Stomach (tissue), 9 donors: Measurements from ENCODE around the gene LCORL. TPM values are rescaled to one million over a fixed set of nuclear protein-coding genes. Genes with fewer than 3 reads are reported as not detected.

Experiments
- DNase-seq, 2 donors: peaks; one replicate each; pipeline versions ENCODE4 v3.0.0 to v3.0.0-alpha.2; 2013 to 2019
- H3K27ac ChIP-seq, 5 donors: fragments of 200-600 bp in 4 of 5; sonication (generic) in 4 of 5; one replicate each; pipeline ENCODE4 v1.5.1; 2013 to 2019; ENCODE audit warnings: mild to moderate bottlenecking in 1 of 5, moderate library complexity in 1 of 5
- H3K27me3 ChIP-seq, 3 donors: fragments of 200-600 bp; sonication (generic); one replicate each; pipeline ENCODE4 v1.5.1; 2017 to 2019; ENCODE audit warnings: mixed run types in 1 of 3
- H3K36me3 ChIP-seq, 4 donors: fragments of 200-600 bp; sonication (generic); 1 replicate in 3 of 4; 2 replicates in 1 of 4; pipeline ENCODE4 v1.5.1; 2016 to 2019
- H3K4me1 ChIP-seq, 4 donors: fragments of 200-600 bp; sonication (generic); one replicate each; pipeline ENCODE4 v1.5.1; 2016 to 2019
- H3K4me3 ChIP-seq, 4 donors: fragments of 200-600 bp; sonication (generic) in 3 of 4; one replicate each; pipeline ENCODE4 v1.5.1; 2016 to 2019; ENCODE audit warnings: mild to moderate bottlenecking in 1 of 4
- H3K9me3 ChIP-seq, 4 donors: fragments of 200-600 bp; sonication (generic); one replicate each; pipeline ENCODE4 v1.5.1; 2016 to 2019
- CTCF ChIP-seq, 7 experiments: fragments of 450-650 bp in 4 of 7; fragments of 200-600 bp in 3 of 7; sonication (generic) in 3 of 7; IDR thresholded peaks; one replicate each; pipeline ENCODE4 v1.5.1; 2016 to 2019; ENCODE audit warnings: antibody characterized with exemption in 7 of 7, control low read depth in 2 of 7, mild to moderate bottlenecking in 1 of 7
- EP300 ChIP-seq: sonication (generic); formaldehyde crosslinking; IDR thresholded peaks from one replicate; pipeline ENCODE4 v1.6.1; 2017; ENCODE audit warnings: antibody characterized with exemption
- POLR2A ChIP-seq, 4 donors: fragments of 450-650 bp; IDR thresholded peaks; one replicate each; pipeline ENCODE4 v1.6.1; 2016; ENCODE audit warnings: antibody characterized with exemption in 4 of 4, control low read depth in 2 of 4, mild to moderate bottlenecking in 1 of 4, moderate library complexity in 1 of 4
- POLR2AphosphoS5 ChIP-seq, 3 donors: sonication (generic); formaldehyde crosslinking; IDR thresholded peaks; one replicate each; pipeline ENCODE4 v1.6.1; 2016; ENCODE audit warnings: antibody characterized with exemption in 3 of 3
- WGBS, 5 donors: extraction: QIAGEN DNeasy Blood & Tissue Kit in 3 of 5; methylation state at CpG; one replicate each; pipeline versions ENCODE4 v1.1.5 to v1.1.7; 2013 to 2018; 5-methylcytosine and 5-hydroxymethylcytosine counted together
- intact Hi-C: fragments of 100-400 bp; cut with DNase I; formaldehyde crosslinking; loops from one replicate; pipeline ENCODE4 v1.15.1; 2023; ENCODE audit warnings: low total_unique reads
- polyA plus RNA-seq, 3 donors: library from polyadenylated mRNA; stranded (reverse); fragments of 200-250 nt; gene quantifications; one replicate each; pipeline ENCODE4 v1.2.3, GENCODE V29; 2013
- total RNA-seq, 5 donors: library from RNA; depleted of rRNA; stranded (reverse); fragments of >200 nt; gene quantifications; one replicate each; pipeline versions ENCODE4 v1.1.0 to v1.2.3, GENCODE V29; 2014 to 2016
- donor health status: healthy with polysubstance abuse.
- donor health status: Bipolar disorder and iron deficiency.
- donor health status: healthy.

LCORL gene
- total and polyA plus RNA-seq, 8 donors: 1.8 to 28.1 (median 8.2) TPM

- intact Hi-C loops: no loop called here
- H3K4me3 ChIP-seq: no peak overlapping the region
- peaks cover 0 to 21% (median 13%) of the 10 kb centered on the region in 4 donors for H3K36me3 ChIP-seq
- H3K4me1 ChIP-seq: no peaks in the 10 kb centered on the region
- TF ChIP-seq CTCF (IDR thresholded peaks at IDR 0.05): no peak
- no peak for TF ChIP-seq EP300
- no peak for TF ChIP-seq POLR2A (IDR thresholded peaks at IDR 0.05)
- TF ChIP-seq POLR2AphosphoS5 (IDR thresholded peaks at IDR 0.05): no peak
- no peaks in the 10 kb centered on the region for H3K27me3 ChIP-seq
- no peaks in the 10 kb centered on the region for H3K9me3 ChIP-seq
- no peak for DNase-seq
- no peak overlapping the region for H3K27ac ChIP-seq
- 87 to 97% (median 93%) methylated on average over 2 of the region's 2 CpGs for WGBS, 5 donors
These were observed 137.0 kb downstream of the LCORL start for GRCh38 chr4:17884511-17884910.

GRCh38 chr4:17884063-17884462 lies 137.5 kb downstream of the LCORL start:
- Histone ChIP-seq H3K4me3 (no peak overlapping the region), H3K9me3 (no peaks in the 10 kb centered on the region), H3K4me1 (no peaks in the 10 kb centered on the region), H3K27ac (no peak overlapping the region), H3K36me3 (peaks cover 0 to 21% (median 13%) of the 10 kb centered on the region in 4 donors), H3K27me3 (no peaks in the 10 kb centered on the region)
- intact Hi-C loops: no loop called here
- 92 to 98% (median 97%) methylated on average over 2 of the region's 2 CpGs for WGBS, 5 donors
- TF ChIP-seq POLR2AphosphoS5 (IDR thresholded peaks at IDR 0.05) (no peak), EP300 (no peak), POLR2A (IDR thresholded peaks at IDR 0.05) (no peak), CTCF (IDR thresholded peaks at IDR 0.05) (no peak)
- DNase-seq: no peak

GRCh38 chr4:17877661-17878060 lies 143.9 kb downstream of the LCORL start:
- 77 to 85% (median 80%) methylated on average over 5 of the region's 5 CpGs for WGBS, 5 donors
- TF ChIP-seq CTCF (IDR thresholded peaks at IDR 0.05) (no peak), EP300 (no peak), POLR2A (IDR thresholded peaks at IDR 0.05) (no peak), POLR2AphosphoS5 (IDR thresholded peaks at IDR 0.05) (no peak)
- DNase-seq: no peak

GRCh38 chr4:17876943-17877342 lies 144.6 kb downstream of the LCORL start:
- no peak overlapping the region for H3K4me3 ChIP-seq
- no peak overlapping the region for H3K27ac ChIP-seq
- TF ChIP-seq EP300: no peak
- TF ChIP-seq CTCF (IDR thresholded peaks at IDR 0.05): no peak
- TF ChIP-seq POLR2AphosphoS5 (IDR thresholded peaks at IDR 0.05): no peak
- TF ChIP-seq POLR2A (IDR thresholded peaks at IDR 0.05): no peak
- H3K27me3 ChIP-seq: no peaks in the 10 kb centered on the region
- no peaks in the 10 kb centered on the region for H3K9me3 ChIP-seq
- H3K4me1 ChIP-seq: no peaks in the 10 kb centered on the region
- intact Hi-C loops: no loop called here
- H3K36me3 ChIP-seq: no peaks in the 10 kb centered on the region
- 98 to 99% (median 98%) methylated on average over 4 of the region's 4 CpGs for WGBS, 5 donors
- DNase-seq: no peak

More at GRCh38 chr4:17877661-17878060, 143.9 kb downstream of the LCORL start:
- intact Hi-C loops: no loop called here
- H3K27me3 ChIP-seq: no peaks in the 10 kb centered on the region
- H3K4me3 ChIP-seq: no peak overlapping the region
- no peak overlapping the region for H3K27ac ChIP-seq
- no peaks in the 10 kb centered on the region for H3K9me3 ChIP-seq
- H3K4me1 ChIP-seq: no peaks in the 10 kb centered on the region
- no peaks in the 10 kb centered on the region for H3K36me3 ChIP-seq
